Neural crest cell (in vitro differentiated cells): ENCODE results near the gene GLT8D2. TPM values are rescaled to one million over a fixed set of nuclear protein-coding genes. Genes with fewer than 3 reads are reported as not detected.

Experiments used
- DNase-seq: peaks from one replicate; pipeline ENCODE4 v3.0.0; 2021; ENCODE audit warnings: low read depth, mixed read lengths, low spot score
- H3K27ac Mint-ChIP-seq: one replicate; pipeline ENCODE4 v1.8.0; 2021; ENCODE audit warnings: mild to moderate bottlenecking, mixed read lengths; ENCODE audit not compliant: unreplicated experiment
- H3K27me3 Mint-ChIP-seq: 2 replicates; pipeline ENCODE4 v1.8.0; 2021; ENCODE audit warnings: low read depth, mild to moderate bottlenecking, mixed read lengths
- H3K36me3 Mint-ChIP-seq: 2 replicates; pipeline ENCODE4 v1.8.0; 2021; ENCODE audit warnings: low read depth, mild to moderate bottlenecking, mixed read lengths
- H3K4me1 Mint-ChIP-seq: 2 replicates; pipeline ENCODE4 v1.8.0; 2021; ENCODE audit warnings: mixed read lengths
- H3K4me3 Mint-ChIP-seq: one replicate; pipeline ENCODE4 v1.8.0; 2021; ENCODE audit warnings: mild to moderate bottlenecking, mixed read lengths
- H3K9me3 Mint-ChIP-seq: 2 replicates; pipeline ENCODE4 v1.8.0; 2021; ENCODE audit warnings: mixed read lengths
- CTCF ChIP-seq: fragments of 200-600 bp; sonication (generic); conservative IDR thresholded peaks from 2 replicates; pipeline ENCODE4 v1.5.0; 2021; ENCODE audit warnings: antibody characterized with exemption, mild to moderate bottlenecking
- total RNA-seq: library from RNA; stranded (reverse); gene quantifications from 2 replicates; pipeline ENCODE4 v1.2.1, GENCODE V29; 2021

The GLT8D2 gene
- total RNA-seq, 1 donor from 2014 or later: 1.5 TPM

GRCh38 chr12:104054681-104055346, 4.8 kb upstream of the GLT8D2 start:
- Mint-ChIP-seq H3K4me3 (no peak overlapping the region), H3K27ac (no peak overlapping the region), H3K36me3 (no peaks in the 10 kb centered on the region), H3K4me1 (peaks cover 5% of the 10 kb centered on the region), H3K9me3 (no peaks in the 10 kb centered on the region), H3K27me3 (peaks cover 49% of the 10 kb centered on the region)
- no peak for DNase-seq
- TF ChIP-seq CTCF: no peak

GRCh38 chr12:104050436-104050835, 449 bp upstream of the GLT8D2 start:
- no peak for DNase-seq
- TF ChIP-seq CTCF: no peak
- H3K4me1 Mint-ChIP-seq: peaks cover 27% of the 10 kb centered on the region
- peaks cover 44% of the 10 kb centered on the region for H3K27me3 Mint-ChIP-seq
- H3K36me3 Mint-ChIP-seq: no peaks in the 10 kb centered on the region
- no peak overlapping the region for H3K27ac Mint-ChIP-seq
- H3K9me3 Mint-ChIP-seq: no peaks in the 10 kb centered on the region
- H3K4me3 Mint-ChIP-seq: peak overlapping the region; percentile 84

- Mint-ChIP-seq H3K9me3 (no peaks in the 10 kb centered on the region), H3K27ac (no peak overlapping the region), H3K4me3 (peak overlapping the region; percentile 84), H3K27me3 (peaks cover 34% of the 10 kb centered on the region), H3K36me3 (no peaks in the 10 kb centered on the region), H3K4me1 (peaks cover 35% of the 10 kb centered on the region)
- DNase-seq: no peak
- TF ChIP-seq CTCF: no peak
Observed at GRCh38 chr12:104049278-104049902, 597 bp downstream of the GLT8D2 start.

GRCh38 chr12:104048811-104049210, 1.2 kb downstream of the GLT8D2 start:
- H3K27me3 Mint-ChIP-seq: peaks cover 31% of the 10 kb centered on the region
- H3K9me3 Mint-ChIP-seq: no peaks in the 10 kb centered on the region
- no peaks in the 10 kb centered on the region for H3K36me3 Mint-ChIP-seq
- H3K4me3 Mint-ChIP-seq: peak overlapping the region; percentile 55
- H3K4me1 Mint-ChIP-seq: peaks cover 35% of the 10 kb centered on the region
- H3K27ac Mint-ChIP-seq: no peak overlapping the region
- DNase-seq: no peak
- TF ChIP-seq CTCF: no peak

GRCh38 chr12:104048162-104048561, 1.8 kb downstream of the GLT8D2 start:
- Mint-ChIP-seq H3K4me1 (peaks cover 35% of the 10 kb centered on the region), H3K27ac (no peak overlapping the region), H3K27me3 (peaks cover 29% of the 10 kb centered on the region), H3K36me3 (no peaks in the 10 kb centered on the region), H3K4me3 (no peak overlapping the region), H3K9me3 (no peaks in the 10 kb centered on the region)
- TF ChIP-seq CTCF: no peak
- DNase-seq: no peak
